ENCODE measurements around the gene NR4A3. TPM values are rescaled to one million over a fixed set of nuclear protein-coding genes. Genes with fewer than 3 reads are reported as not detected.
A peak's percentile ranks its signal among the peaks of the same experiment; 100 is the strongest.

NR4A3 gene
- total RNA-seq, 1 experiment from 2014 or later, result 0.24 TPM

- no peaks in the 10 kb centered on the region for H3K79me1 ChIP-seq (ENCODE audit: insufficient read depth, low read depth, low read length, poor library complexity, severe bottlenecking)
- H3K4me2 ChIP-seq (ENCODE audit: insufficient read depth, insufficient read length, low read length), result peak overlapping the region; percentile 98
- peaks cover 8% of the 10 kb centered on the region; the same call in 1 of the 2 replicates for H3K4me1 ChIP-seq (ENCODE audit: insufficient read depth, low read length)
- no peak overlapping the region for H3K4ac ChIP-seq (ENCODE audit: low read depth, low read length)
- H2BK12ac ChIP-seq (ENCODE audit: insufficient read length, low read depth, low read length), result no peak overlapping the region
- H3T11ph ChIP-seq (ENCODE audit: low read length), result no peak overlapping the region
- H4K20me1 ChIP-seq (ENCODE audit: control insufficient read depth, insufficient read depth, insufficient read length), result no peaks in the 10 kb centered on the region
- no peak overlapping the region for H4K5ac ChIP-seq (ENCODE audit: insufficient read length, low read depth, low read length)
- peaks cover 0 to 3% of the 10 kb centered on the region in 2 experiments; a peak in 2 of 5 replicates for H3K9me3 Mint-ChIP-seq
- H3K36me3 Mint-ChIP-seq (ENCODE audit: insufficient read depth in 1 of 3, low read depth in 3 of 3), result peaks cover 0 to 2% (median 0%) of the 10 kb centered on the region in 3 experiments; a peak in 2 of 7 replicates
- H3K27me3 ChIP-seq (ENCODE audit: insufficient read depth, low read length), result peaks cover 52% of the 10 kb centered on the region
- H4K91ac ChIP-seq (ENCODE audit: insufficient read length, low read depth, low read length), result no peak overlapping the region
- peaks cover 50% of the 10 kb centered on the region for H3K23me2 ChIP-seq (ENCODE audit: insufficient read length, low read depth, low read length, poor library complexity, severe bottlenecking)
- H2BK20ac ChIP-seq (ENCODE audit: low read depth, low read length, poor library complexity, severe bottlenecking), result no peak overlapping the region
- peak overlapping the region; percentile 86 to 96 for H3K4me3 Mint-ChIP-seq
- no peaks in the 10 kb centered on the region for H3K9me3 ChIP-seq (ENCODE audit: control insufficient read depth, low read depth, low read length)
- H3K14ac ChIP-seq (ENCODE audit: insufficient read depth, low read length), result no peak overlapping the region
- TF ChIP-seq CTCF (conservative IDR thresholded peaks at IDR 0.05), result no peak
- no peak overlapping the region for H2BK5ac ChIP-seq (ENCODE audit: insufficient read length, low read length)
- no peak overlapping the region for H4K8ac ChIP-seq (replicated peaks; ENCODE audit: insufficient read length, low read depth, low read length)
- no peak overlapping the region for H3K23ac ChIP-seq (ENCODE audit: insufficient read length, low read depth, low read length)
- no peak overlapping the region for H3K56ac ChIP-seq (ENCODE audit: insufficient read length, low read depth, low read length)
- peak; percentile 81 for DNase-seq
- no peak overlapping the region for H3K27ac ChIP-seq (ENCODE audit: insufficient read length, low read depth, low read length)
- H2BK120ac ChIP-seq (ENCODE audit: low read depth, low read length, poor library complexity, severe bottlenecking), result no peak overlapping the region
- H3K9ac ChIP-seq (ENCODE audit: extremely low read depth, insufficient read length, low read length), result no peak overlapping the region
- H2BK15ac ChIP-seq (ENCODE audit: low read depth, low read length), result no peak overlapping the region
- peaks cover 75% of the 10 kb centered on the region for H3K27me3 Mint-ChIP-seq (ENCODE audit: low read depth)
- no peaks in the 10 kb centered on the region for H3K79me2 ChIP-seq (ENCODE audit: insufficient read depth, low read length)
- H3K27ac Mint-ChIP-seq, result peak overlapping the region in 2 of 3 experiments; percentile 32 to 64; a peak in 2 of 7 replicates
- H2AFZ ChIP-seq (ENCODE audit: low read length), result no peak overlapping the region
- H3K4me1 Mint-ChIP-seq, result peaks cover 47% of the 10 kb centered on the region in 2 experiments
- H3K18ac ChIP-seq (ENCODE audit: insufficient read length, low read depth, low read length), result peak overlapping the region; percentile 69
- no CpG with 5 or more reads among the region's 51 CpGs for WGBS (ENCODE audit: extremely low coverage, insufficient read length, low lambda C conversion rate)
- H2AK5ac ChIP-seq (ENCODE audit: insufficient read length, low read length), result no peak overlapping the region
Observed at GRCh38 chr9:99822109-99822805, 572 bp downstream of the NR4A3 start.

Data from H9 (cell line).